ENCODE results near the gene SMIM20.
A peak's percentile ranks its signal among the peaks of the same experiment; 100 is the strongest.
"Not testable (repeated sequence)": the region's sequence is repeated elsewhere in the genome, so short reads cannot be mapped to it uniquely, and the experiment has no call there.

The SMIM20 gene

DNA sequence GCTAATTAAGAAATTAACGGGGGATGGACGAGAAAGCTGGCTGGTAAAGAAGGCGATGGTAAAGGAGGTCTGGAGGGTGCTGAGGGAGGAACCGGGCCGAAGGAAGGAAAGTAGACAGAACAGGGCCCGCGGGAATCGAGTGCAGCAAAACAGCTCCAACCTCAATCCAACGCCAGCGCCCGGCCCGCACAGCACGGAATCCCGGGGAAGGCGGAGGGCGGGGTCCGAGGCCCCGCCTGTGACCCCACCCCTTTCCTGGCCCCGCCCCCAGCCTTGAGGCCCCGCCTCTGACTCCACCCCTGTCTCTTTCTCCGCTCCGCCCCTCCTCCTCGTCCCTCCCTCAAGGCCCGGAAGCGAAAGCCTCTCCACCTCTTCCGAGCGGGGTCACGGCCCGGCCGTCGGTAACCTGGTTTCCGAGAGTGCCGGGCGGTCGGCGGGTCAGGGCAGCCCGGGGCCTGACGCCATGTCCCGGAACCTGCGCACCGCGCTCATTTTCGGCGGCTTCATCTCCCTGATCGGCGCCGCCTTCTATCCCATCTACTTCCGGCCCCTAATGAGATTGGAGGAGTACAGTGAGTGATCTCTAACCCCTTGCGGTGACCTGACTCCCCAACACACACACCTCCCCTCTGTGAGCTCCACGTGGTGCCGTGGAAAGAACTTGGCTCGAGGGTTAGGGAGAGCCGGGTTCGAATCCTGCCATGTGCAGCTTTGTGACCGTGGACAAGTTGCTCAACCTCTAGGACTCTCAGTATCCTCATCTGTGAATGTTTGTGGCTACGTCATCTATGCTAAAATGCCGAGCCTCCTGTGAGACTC is at the start of gene SMIM20:
Gene SMIM20 (plus strand): TSS at position 370 of the 819 bp plus-strand sequence. CDS start 94 bp downstream, at position 464.
- DNase-seq, result peak; percentile 62

DNA sequence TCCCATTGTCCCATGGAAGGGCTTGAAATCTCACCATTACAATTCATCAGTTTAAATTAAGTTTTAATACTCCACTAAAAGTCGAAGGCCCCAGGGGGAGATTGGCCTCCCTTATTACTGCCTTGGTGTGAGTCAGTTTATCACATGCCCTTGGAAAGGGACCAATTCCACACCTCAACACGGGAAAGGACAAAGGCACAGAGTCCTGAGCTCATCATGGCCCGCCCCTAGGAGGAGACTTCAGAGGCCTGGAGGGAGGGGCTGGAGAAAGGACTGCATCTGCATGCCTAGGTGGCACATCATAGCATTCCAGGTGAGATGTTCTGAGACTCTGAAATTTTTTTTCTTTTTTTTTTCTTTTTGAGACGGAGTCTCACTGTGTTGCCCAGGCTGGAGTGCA is 48.4 kb upstream of the SMIM20 start:
- DNase-seq, result no peak

DNA sequence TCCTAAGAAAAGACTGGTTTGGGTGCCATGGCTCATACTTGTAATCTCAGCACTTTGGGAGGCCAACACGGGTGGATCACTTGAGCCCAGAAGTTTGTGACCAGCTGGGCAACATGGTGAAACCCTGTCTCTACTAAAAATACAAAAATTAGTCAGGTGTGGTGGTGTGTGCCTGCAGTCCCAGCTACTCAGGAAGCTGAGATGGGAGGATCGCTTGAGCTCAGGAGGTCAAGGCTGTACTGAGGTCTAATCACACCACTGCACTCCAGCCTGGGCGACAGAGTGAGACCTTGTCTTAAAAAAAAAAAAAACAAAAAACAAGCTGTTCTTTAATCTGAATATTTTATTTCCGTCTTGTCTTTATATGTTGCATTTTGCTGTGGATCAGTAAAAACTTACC is 47.6 kb upstream of the SMIM20 start:
- DNase-seq, result not testable (repeated sequence)

GRCh38 chr4:25867781-25868294 is 46.2 kb upstream of the SMIM20 start:
- no peak for DNase-seq

- no peak for DNase-seq
Observed at GRCh38 chr4:25870081-25870480, 43.9 kb upstream of the SMIM20 start.

GRCh38 chr4:25872851-25873631 is 41.0 kb upstream of the SMIM20 start:
- no peak for DNase-seq

GRCh38 chr4:25873632-25874129 is 40.3 kb upstream of the SMIM20 start:
- DNase-seq, result no peak

- no peak for DNase-seq
Observed at GRCh38 chr4:25874655-25875054, 39.4 kb upstream of the SMIM20 start.

DNA sequence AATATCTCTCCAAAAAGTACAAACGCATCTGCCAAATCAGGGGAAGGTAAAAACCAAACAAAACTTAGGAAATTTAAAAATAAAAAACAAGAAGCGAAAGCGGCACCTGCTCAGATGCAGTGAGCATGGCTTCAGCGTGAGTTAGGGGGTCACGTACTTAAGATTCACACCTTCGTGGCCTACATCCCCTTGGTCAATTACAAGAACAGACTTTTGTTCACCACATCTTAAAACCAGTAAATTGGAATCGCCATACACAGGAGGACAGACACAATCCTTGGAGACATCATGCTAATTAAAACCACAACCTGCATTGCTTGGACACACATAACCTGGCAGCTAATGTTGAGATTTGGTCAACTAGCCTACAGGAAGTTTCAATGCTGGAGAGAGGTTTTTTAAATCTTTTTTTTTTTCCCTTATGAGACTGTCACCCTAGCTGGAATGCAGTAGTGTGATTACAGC is 38.7 kb upstream of the SMIM20 start:
- DNase-seq, result no peak

DNA sequence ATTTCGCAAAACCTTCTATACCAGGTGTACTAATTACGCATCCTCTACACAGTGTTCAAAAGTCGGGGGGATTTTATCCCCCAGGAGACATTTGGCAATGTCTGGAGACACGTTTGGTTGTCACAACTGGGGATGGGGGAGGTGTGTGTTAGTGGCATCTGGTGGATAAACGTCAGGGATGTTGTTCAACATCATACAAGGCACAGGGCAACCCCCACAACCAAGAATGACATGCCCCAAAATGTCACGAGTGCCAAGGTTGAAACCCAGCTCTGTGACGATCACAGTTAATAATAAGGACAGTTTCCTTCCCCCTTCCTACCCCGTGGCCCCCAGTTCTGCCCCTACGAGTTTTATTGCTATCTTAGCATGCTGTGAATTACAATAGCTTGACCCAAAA is 35.3 kb upstream of the SMIM20 start:
- no peak for DNase-seq

DNA sequence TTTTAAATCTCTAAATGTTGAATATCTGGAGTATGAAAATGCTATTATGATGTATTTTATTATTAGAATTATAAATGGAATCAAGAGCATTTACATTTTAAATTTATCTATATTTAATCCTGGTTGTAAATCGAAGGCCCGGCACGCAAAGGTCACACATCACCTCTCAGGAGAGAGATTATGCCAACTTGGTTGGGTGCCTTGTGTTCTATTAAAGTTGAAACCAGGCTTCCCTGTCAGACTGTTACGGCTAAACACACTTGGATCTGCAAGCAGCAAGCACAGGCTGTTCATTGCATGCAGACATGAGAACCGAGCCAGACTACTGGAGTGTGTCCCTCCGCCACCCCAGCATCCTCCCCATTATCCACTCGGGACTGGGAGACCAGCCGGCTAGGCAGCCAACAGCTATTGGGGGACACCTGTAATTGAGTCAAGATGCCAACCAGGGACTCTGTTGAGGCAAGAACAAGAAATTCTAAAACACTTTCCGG is 34.9 kb upstream of the SMIM20 start:
- no peak for DNase-seq

- no peak for DNase-seq
Observed at GRCh38 chr4:25879587-25879986, 34.4 kb upstream of the SMIM20 start.

- DNase-seq, result no peak
Observed at GRCh38 chr4:25879991-25880651, 33.9 kb upstream of the SMIM20 start.

- no peak for DNase-seq
Observed at GRCh38 chr4:25881193-25881592, 32.8 kb upstream of the SMIM20 start.

- DNase-seq, result no peak
Observed at GRCh38 chr4:25882226-25882625, 31.8 kb upstream of the SMIM20 start.

DNA sequence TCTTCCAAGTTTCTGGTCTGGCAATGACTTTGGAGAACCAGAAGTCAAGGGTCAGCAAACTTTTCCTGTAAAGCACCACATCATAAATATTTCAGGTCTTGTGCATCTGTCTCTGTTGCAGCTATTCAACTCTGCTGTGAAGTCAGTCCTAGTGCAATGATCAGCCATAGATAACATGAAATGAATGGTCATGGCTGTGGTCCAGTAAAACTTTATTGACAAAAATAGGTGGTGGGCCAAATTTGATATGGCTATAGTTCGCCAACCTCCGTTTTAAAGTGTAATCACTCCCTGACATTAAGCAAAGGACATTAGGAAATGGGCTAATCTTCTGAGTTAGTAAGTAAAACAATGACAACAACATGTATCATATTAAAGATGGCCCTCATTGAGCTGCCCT is 30.5 kb upstream of the SMIM20 start:
- no peak for DNase-seq

DNA sequence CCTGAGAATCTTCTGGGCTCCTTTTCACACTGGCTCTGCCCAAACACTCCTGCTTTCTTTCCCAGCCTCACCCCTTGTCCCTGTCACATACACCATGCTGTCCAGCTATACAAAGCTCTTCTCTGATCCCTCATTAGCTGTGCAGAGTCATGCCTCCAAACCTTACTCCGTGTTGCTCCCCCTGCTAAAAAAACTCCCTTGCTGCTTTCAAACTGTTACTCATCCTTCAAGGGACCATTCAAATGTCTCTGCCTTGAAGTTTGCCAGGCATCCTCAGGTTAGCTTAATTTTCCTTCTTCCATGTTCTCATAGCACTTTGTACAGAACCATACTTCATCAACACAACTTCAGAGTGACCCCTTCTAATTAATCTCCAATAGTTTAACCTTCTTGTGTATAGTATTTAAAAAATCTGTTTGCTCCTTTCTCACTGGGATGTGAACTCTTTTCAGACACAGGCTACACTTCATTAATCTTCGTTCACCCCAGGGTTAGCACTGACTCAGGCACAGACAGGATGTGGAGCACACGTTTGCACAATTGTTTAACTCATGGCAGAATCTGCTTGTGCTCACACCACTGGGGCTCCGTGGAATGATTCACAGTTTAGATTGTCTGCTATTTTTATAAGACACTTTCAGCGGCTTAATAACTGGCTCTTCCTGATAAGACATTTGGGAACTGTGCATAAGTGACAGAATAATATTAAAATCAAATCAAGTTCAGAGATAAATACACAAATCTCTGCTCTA is 29.8 kb upstream of the SMIM20 start:
- no peak for DNase-seq

- no peak for DNase-seq
Observed at GRCh38 chr4:25888781-25889180, 25.2 kb upstream of the SMIM20 start.

DNA sequence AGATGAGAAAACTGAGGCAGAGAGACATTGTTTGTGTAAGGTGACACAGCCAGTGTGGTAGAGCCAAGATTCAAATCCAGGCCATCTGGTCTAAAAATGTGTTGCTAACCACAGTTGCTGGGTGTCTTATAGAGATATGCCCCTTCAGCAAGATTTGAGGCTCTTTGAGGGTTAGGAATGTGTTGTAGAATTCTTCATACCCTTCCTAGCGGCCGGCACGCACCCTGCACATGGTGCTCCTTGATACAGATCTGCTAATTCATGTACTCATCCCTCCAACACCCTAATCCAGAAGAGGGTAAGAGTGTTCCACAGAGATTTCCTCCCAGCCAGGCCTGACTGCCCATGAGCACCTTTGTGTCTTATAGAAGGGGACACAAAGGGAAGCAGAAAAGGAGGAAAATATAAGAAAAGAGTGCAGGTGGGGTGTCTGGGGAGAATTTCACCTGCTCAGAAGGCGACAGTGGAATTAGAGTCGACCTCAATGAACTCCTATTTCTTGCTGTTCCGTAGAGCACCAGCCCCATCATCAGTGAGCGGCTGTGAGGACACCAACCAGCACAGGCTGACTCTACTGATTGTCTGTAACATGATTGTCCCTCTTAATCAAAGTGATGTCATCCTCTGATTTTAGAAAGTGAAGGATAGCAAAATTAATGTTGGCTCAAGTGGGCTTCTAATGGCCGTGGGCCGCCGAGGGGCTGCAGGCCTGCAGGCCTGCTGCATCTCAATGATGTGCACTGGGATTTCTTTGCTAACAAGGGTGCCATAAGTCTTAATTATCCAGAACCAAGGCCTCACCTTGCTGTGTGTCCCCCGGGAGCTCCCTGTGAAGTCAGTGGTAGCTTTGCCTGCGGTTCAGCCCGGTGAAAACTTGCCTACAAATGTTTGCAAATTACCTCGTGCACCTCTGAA is 24.2 kb upstream of the SMIM20 start:
- DNase-seq, result no peak

- DNase-seq, result no peak
Observed at GRCh38 chr4:25890571-25891485, 23.2 kb upstream of the SMIM20 start.

Data from NCI-H748 treated with DMSO at 0.1 percent for 48 hours (cell line).